OCI-LY7 (cell line): ENCODE results near the gene TBX20. TPM values are rescaled to one million over a fixed set of nuclear protein-coding genes. Genes with fewer than 3 reads are reported as not detected.

ENCODE experiments used
- Bru-seq: library from RNA; stranded (reverse); fragments of 400-500 nt; gene quantifications from one replicate; lab custom pipeline; 2021; lab: Mats Ljungman, UMichigan
- BruChase-seq, 2 experiments: library from RNA; stranded (reverse); fragments of 400-500 nt; gene quantifications; one replicate each; lab custom pipeline; 2021; lab: Mats Ljungman, UMichigan
- BruUV-seq: library from RNA; stranded (reverse); fragments of 400-500 nt; replicated peaks from 2 replicates; lab custom pipeline; 2021; lab: Mats Ljungman, UMichigan
- CTCF ChIA-PET: fragments of 300-600 bp; sonication (Branson Sonifier 250); formaldehyde crosslinking; loops from one replicate; lab custom pipeline; 2022; ENCODE audit warnings: antibody characterized with exemption; ENCODE audit not compliant: unreplicated experiment; lab: Charles Lee
- POLR2A ChIA-PET: fragments of 300-600 bp; sonication (Branson Sonifier 250); formaldehyde crosslinking; loops from one replicate; lab custom pipeline; 2022; ENCODE audit warnings: antibody characterized with exemption; lab: Charles Lee
- DNase-seq: peaks from one replicate; pipeline ENCODE4 v3.0.0-alpha.2; 2015; ENCODE audit warnings: low spot score
- H2AFZ ChIP-seq: fragments of 200-600 bp; sonication (generic), shearing (Covaris generic); 2 replicates; pipeline ENCODE4 v1.6.1; 2014; ENCODE audit warnings: mild to moderate bottlenecking, antibody characterized with exemption, low read length, moderate library complexity
- H3K27ac ChIP-seq: fragments of 200-600 bp; sonication (generic); 2 replicates; pipeline ENCODE4 v1.5.1; 2014; ENCODE audit warnings: mixed run types, low read depth, mild to moderate bottlenecking, moderate library complexity, low read length, inconsistent platforms; ENCODE audit not compliant: poor library complexity, severe bottlenecking
- H3K36me3 ChIP-seq: fragments of 200-600 bp; sonication (generic); 2 replicates; pipeline ENCODE4 v1.6.1; 2014; ENCODE audit warnings: mild to moderate bottlenecking, antibody characterized with exemption, low read length, moderate library complexity, mixed read lengths; ENCODE audit not compliant: insufficient read depth
- H3K4me1 ChIP-seq: fragments of 200-600 bp; sonication (generic); 2 replicates; pipeline ENCODE4 v1.5.1; 2014; ENCODE audit warnings: mild to moderate bottlenecking, low read length; ENCODE audit not compliant: insufficient read depth, poor library complexity, severe bottlenecking
- H3K4me2 ChIP-seq: fragments of 200-600 bp; sonication (generic); 2 replicates; pipeline ENCODE4 v1.6.1; 2014; ENCODE audit warnings: mild to moderate bottlenecking, low read length
- H3K4me3 ChIP-seq: fragments of 200-600 bp; sonication (generic); 2 replicates; pipeline ENCODE4 v1.5.1; 2014; ENCODE audit warnings: mild to moderate bottlenecking, low read depth, low read length; ENCODE audit not compliant: poor library complexity, severe bottlenecking
- H3K79me2 ChIP-seq: fragments of 200-600 bp; sonication (generic); 2 replicates; pipeline ENCODE4 v1.6.1; 2016; ENCODE audit warnings: low read depth, mild to moderate bottlenecking, low read length, moderate library complexity, mixed read lengths; ENCODE audit not compliant: insufficient read depth
- H3K9me2 ChIP-seq: fragments of 200-600 bp; sonication (generic); 2 replicates; pipeline ENCODE4 v1.6.1; 2016; ENCODE audit warnings: mild to moderate bottlenecking, low read length, mixed read lengths; ENCODE audit not compliant: insufficient read depth
- H3K9me3 ChIP-seq: fragments of 200-600 bp; sonication (generic); 2 replicates; pipeline ENCODE4 v1.6.1; 2014; ENCODE audit warnings: mild to moderate bottlenecking, mixed run types, low read length, mixed read lengths
- H4K20me1 ChIP-seq: fragments of 200-600 bp; sonication (generic); 2 replicates; pipeline ENCODE4 v1.6.1; 2014; ENCODE audit warnings: mild to moderate bottlenecking, antibody characterized with exemption, low read length, moderate library complexity, mixed read lengths; ENCODE audit not compliant: insufficient read depth
- CTCF ChIP-seq: fragments of 200-600 bp; sonication (generic); conservative IDR thresholded peaks from 2 replicates; pipeline ENCODE4 v1.5.1; 2014; ENCODE audit warnings: mild to moderate bottlenecking, antibody characterized with exemption, low read length, moderate library complexity, mixed read lengths
- EZH2phosphoT487 ChIP-seq: fragments of 200-600 bp; sonication (generic); IDR thresholded peaks from 2 replicates; pipeline ENCODE4 v1.6.1; 2018; ENCODE audit warnings: low read depth, borderline replicate concordance, mild to moderate bottlenecking, mixed run types, antibody characterized with exemption, low read length, moderate library complexity, mixed read lengths
- intact Hi-C: fragments of 100-400 bp; cut with micrococcal nuclease; formaldehyde crosslinking; loops from one replicate; pipeline ENCODE4 v1.10.0; 2022; ENCODE audit not compliant: unreplicated experiment
- long read RNA-seq: library from polyadenylated mRNA; stranded (forward); transcript quantifications from one replicate; pipeline ENCODE4 v2.0.0, GENCODE V29; 2022
- total RNA-seq, 2 experiments: library from RNA; depleted of rRNA in 1 of 2; stranded (reverse); fragments of >200 nt in 1 of 2; shearing (Covaris generic) in 1 of 2; gene quantifications; 2 replicates each; pipeline ENCODE4 v1.2.3, GENCODE V29; 2014 to 2022

TBX20 gene
- 2.6 and 3.0 TPM in 2 replicates for total RNA-seq (2014; rRNA removed; shearing (Covaris generic))
- 6.0 and 7.6 TPM in 2 replicates for total RNA-seq (2022)
- Bru-seq, nascent RNA, result percentile 70 among the genes with signal in this experiment
- BruChase-seq, experiment 1, labeled RNA remaining after a 6-hour chase, result percentile 47 among the genes with signal in this experiment
- BruChase-seq, experiment 2, labeled RNA remaining after a 2-hour chase, result percentile 52 among the genes with signal in this experiment
- long read RNA-seq, result 0 reads

- Histone ChIP-seq H4K20me1 (no peaks in the 10 kb centered on the region), H3K36me3 (no peaks in the 10 kb centered on the region), H3K4me2 (peak within 1 kb of the TSS; percentile 66), H3K9me2 (no peaks in the 10 kb centered on the region), H3K4me1 (peaks cover 3% of the 10 kb centered on the region), H3K27ac (no peak within 1 kb of the TSS), H3K9me3 (no peaks in the 10 kb centered on the region), H2AFZ (peak within 1 kb of the TSS; percentile 66), H3K79me2 (peaks cover 9% of the 10 kb centered on the region; the same call in 1 of the 2 replicates), H3K4me3 (peak within 1 kb of the TSS; percentile 78)
- POLR2A ChIA-PET, result interaction anchor here (0.6 kb wide), 1 partner anchor 12 kb away, joined by 3 read pairs; no protein-coding TSS in a partner anchor
- TF ChIP-seq CTCF (no peak), EZH2phosphoT487 (no peak)
- CTCF ChIA-PET, result no interaction called here
- DNase-seq, result peak; percentile 66
- intact Hi-C loops, result loop anchor here (5.0 kb wide), 1 partner anchor 217 kb away; the partner anchor contains the start of gene DPY19L1
- no TSS peak for BruUV-seq
These were observed at the start of gene TBX20 for GRCh38 chr7:35253710-35254495. TBX20 (minus strand) TSS chr7:35254100; CDS start chr7:35253620, 480 bp downstream.

GRCh38 chr7:35289376-35289775 is 35.5 kb upstream of the TBX20 start:
- H3K4me1 ChIP-seq, result no peaks in the 10 kb centered on the region
- TF ChIP-seq CTCF, result no peak
- no peak for TF ChIP-seq EZH2phosphoT487
- no peak overlapping the region for H2AFZ ChIP-seq
- DNase-seq, result no peak
- H4K20me1 ChIP-seq, result no peaks in the 10 kb centered on the region
- no peaks in the 10 kb centered on the region for H3K9me3 ChIP-seq
- no peaks in the 10 kb centered on the region for H3K79me2 ChIP-seq
- no peak overlapping the region for H3K4me2 ChIP-seq
- no peak overlapping the region for H3K4me3 ChIP-seq
- H3K36me3 ChIP-seq, result no peaks in the 10 kb centered on the region
- ChIA-PET CTCF (no interaction called here), POLR2A (no interaction called here)
- H3K9me2 ChIP-seq, result no peaks in the 10 kb centered on the region
- no peak overlapping the region for H3K27ac ChIP-seq
- BruUV-seq, result no TSS peak
- intact Hi-C loops, result no loop called here
